Neural cell (in vitro differentiated cells): Measurements from ENCODE around the gene SERPINB10.

Experiments used
- EZH2 ChIP-seq: fragments of 200-600, 300-800 bp; shearing (Covaris generic), sonication (generic); IDR thresholded peaks from 2 replicates; pipeline ENCODE4 v1.6.1; 2014; ENCODE audit warnings: antibody characterized with exemption, low read length, borderline replicate concordance, mild to moderate bottlenecking; ENCODE audit not compliant: insufficient read depth, poor library complexity, severe bottlenecking
- RAD21 ChIP-seq: fragments of 450-650 bp; conservative IDR thresholded peaks from 2 replicates; pipeline ENCODE4 v1.6.1; 2014; ENCODE audit warnings: antibody characterized with exemption, mild to moderate bottlenecking, moderate library complexity
- TAF1 ChIP-seq: IDR thresholded peaks from 2 replicates; pipeline ENCODE4 v1.6.1; 2012; ENCODE audit warnings: low read depth
- TF ChIP-seq, protein P1 (sequence below): fragments of 450-650 bp; IDR thresholded peaks from 2 replicates; pipeline ENCODE4 v1.5.1; 2014; ENCODE audit warnings: antibody characterized with exemption, mild to moderate bottlenecking, moderate library complexity; ENCODE audit not compliant: poor library complexity, severe bottlenecking
- TF ChIP-seq, protein P2 (sequence below): IDR thresholded peaks from 2 replicates; pipeline ENCODE4 v1.6.1; 2012; ENCODE audit warnings: borderline replicate concordance

DNA sequence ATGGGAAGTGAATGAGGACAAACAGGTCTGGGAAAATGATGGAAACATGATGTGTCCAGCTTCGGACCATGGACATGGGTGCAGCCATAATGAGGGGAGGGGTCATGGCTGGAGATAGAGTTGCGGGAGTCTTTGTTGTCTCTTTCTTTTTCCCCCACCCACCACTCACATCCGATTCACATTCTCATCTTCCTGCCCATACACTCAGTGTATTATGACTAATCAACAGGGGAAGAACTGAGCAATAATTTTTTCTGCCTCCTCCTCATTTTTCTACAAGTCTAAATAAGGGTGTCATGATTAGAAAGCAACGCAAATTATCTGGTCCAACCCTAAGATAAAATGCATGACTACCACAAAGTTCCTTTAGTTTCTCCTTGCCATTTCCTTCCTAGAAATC, 25.9 kb upstream of the SERPINB10 start:
- TF ChIP-seq TAF1 (no peak), EZH2 (no peak), RAD21 (no peak)
- TF ChIP-seq, protein P1, sequence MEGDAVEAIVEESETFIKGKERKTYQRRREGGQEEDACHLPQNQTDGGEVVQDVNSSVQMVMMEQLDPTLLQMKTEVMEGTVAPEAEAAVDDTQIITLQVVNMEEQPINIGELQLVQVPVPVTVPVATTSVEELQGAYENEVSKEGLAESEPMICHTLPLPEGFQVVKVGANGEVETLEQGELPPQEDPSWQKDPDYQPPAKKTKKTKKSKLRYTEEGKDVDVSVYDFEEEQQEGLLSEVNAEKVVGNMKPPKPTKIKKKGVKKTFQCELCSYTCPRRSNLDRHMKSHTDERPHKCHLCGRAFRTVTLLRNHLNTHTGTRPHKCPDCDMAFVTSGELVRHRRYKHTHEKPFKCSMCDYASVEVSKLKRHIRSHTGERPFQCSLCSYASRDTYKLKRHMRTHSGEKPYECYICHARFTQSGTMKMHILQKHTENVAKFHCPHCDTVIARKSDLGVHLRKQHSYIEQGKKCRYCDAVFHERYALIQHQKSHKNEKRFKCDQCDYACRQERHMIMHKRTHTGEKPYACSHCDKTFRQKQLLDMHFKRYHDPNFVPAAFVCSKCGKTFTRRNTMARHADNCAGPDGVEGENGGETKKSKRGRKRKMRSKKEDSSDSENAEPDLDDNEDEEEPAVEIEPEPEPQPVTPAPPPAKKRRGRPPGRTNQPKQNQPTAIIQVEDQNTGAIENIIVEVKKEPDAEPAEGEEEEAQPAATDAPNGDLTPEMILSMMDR = no peak
- TF ChIP-seq, protein P2, sequence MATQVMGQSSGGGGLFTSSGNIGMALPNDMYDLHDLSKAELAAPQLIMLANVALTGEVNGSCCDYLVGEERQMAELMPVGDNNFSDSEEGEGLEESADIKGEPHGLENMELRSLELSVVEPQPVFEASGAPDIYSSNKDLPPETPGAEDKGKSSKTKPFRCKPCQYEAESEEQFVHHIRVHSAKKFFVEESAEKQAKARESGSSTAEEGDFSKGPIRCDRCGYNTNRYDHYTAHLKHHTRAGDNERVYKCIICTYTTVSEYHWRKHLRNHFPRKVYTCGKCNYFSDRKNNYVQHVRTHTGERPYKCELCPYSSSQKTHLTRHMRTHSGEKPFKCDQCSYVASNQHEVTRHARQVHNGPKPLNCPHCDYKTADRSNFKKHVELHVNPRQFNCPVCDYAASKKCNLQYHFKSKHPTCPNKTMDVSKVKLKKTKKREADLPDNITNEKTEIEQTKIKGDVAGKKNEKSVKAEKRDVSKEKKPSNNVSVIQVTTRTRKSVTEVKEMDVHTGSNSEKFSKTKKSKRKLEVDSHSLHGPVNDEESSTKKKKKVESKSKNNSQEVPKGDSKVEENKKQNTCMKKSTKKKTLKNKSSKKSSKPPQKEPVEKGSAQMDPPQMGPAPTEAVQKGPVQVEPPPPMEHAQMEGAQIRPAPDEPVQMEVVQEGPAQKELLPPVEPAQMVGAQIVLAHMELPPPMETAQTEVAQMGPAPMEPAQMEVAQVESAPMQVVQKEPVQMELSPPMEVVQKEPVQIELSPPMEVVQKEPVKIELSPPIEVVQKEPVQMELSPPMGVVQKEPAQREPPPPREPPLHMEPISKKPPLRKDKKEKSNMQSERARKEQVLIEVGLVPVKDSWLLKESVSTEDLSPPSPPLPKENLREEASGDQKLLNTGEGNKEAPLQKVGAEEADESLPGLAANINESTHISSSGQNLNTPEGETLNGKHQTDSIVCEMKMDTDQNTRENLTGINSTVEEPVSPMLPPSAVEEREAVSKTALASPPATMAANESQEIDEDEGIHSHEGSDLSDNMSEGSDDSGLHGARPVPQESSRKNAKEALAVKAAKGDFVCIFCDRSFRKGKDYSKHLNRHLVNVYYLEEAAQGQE = no peak
